CD14-positive monocyte (primary cell): Measurements from ENCODE around the gene SHQ1. TPM values are rescaled to one million over a fixed set of nuclear protein-coding genes. Genes with fewer than 3 reads are reported as not detected.

Experiments
- DNase-seq, 3 donors: peaks; one replicate each; pipeline ENCODE4 v3.0.0-alpha.2; 2011 to 2022
- H2AFZ ChIP-seq: 2 replicates; pipeline ENCODE4 v1.6.0; 2012; ENCODE audit warnings: mild to moderate bottlenecking, low read depth, low read length, inconsistent platforms; ENCODE audit not compliant: insufficient read depth, poor library complexity, severe bottlenecking
- H3K27ac ChIP-seq, 2 donors: 1 replicate in 1 of 2; 2 replicates in 1 of 2; pipeline ENCODE4 v1.5.1; 2012 to 2013; ENCODE audit warnings: low read length in 2 of 2, control low read depth in 1 of 2, inconsistent platforms in 1 of 2, low read depth in 1 of 2, mild to moderate bottlenecking in 1 of 2
- H3K27me3 ChIP-seq, 2 donors: one replicate each; pipeline versions ENCODE4 v1.6.0 to v1.6.1; 2011 to 2013; ENCODE audit warnings: low read length in 2 of 2; ENCODE audit not compliant: control insufficient read depth in 2 of 2, insufficient read depth in 2 of 2
- H3K36me3 ChIP-seq, 2 donors: replicated peaks in 1 of 2; 1 replicate in 1 of 2; 2 replicates in 1 of 2; pipeline versions ENCODE4 v1.5.1 to v1.6.1; 2012 to 2013; ENCODE audit warnings: low read length in 2 of 2, control low read depth in 1 of 2, inconsistent platforms in 1 of 2, mild to moderate bottlenecking in 1 of 2; ENCODE audit not compliant: insufficient read depth in 2 of 2, control insufficient read depth in 1 of 2
- H3K4me1 ChIP-seq, 2 donors: 1 replicate in 1 of 2; 2 replicates in 1 of 2; pipeline versions ENCODE4 v1.5.1 to v1.6.1; 2012 to 2013; ENCODE audit warnings: low read length in 2 of 2, control low read depth in 1 of 2, inconsistent platforms in 1 of 2, mild to moderate bottlenecking in 1 of 2, moderate library complexity in 1 of 2; ENCODE audit not compliant: insufficient read depth in 2 of 2, control insufficient read depth in 1 of 2
- H3K4me2 ChIP-seq: replicated peaks from 2 replicates; pipeline ENCODE3; 2012; ENCODE audit warnings: low read length, moderate library complexity, mild to moderate bottlenecking; ENCODE audit not compliant: poor library complexity, severe bottlenecking; ENCODE audit errors: extremely low read depth
- H3K4me3 ChIP-seq, 3 experiments: fragments of 200-600 bp in 1 of 3; sonication (generic) in 1 of 3; replicated peaks in 1 of 3; 1 replicate in 2 of 3; 2 replicates in 1 of 3; pipeline ENCODE4 v1.5.1; 2011 to 2013; ENCODE audit warnings: low read length in 3 of 3, mild to moderate bottlenecking in 3 of 3, control low read depth in 2 of 3, low read depth in 2 of 3, inconsistent platforms in 1 of 3, moderate library complexity in 1 of 3
- H3K79me2 ChIP-seq: 2 replicates; pipeline ENCODE4 v1.6.0; 2012; ENCODE audit warnings: mild to moderate bottlenecking, control low read depth, inconsistent platforms, low read length, moderate library complexity; ENCODE audit not compliant: insufficient read depth
- H3K9ac ChIP-seq: 2 replicates; pipeline ENCODE4 v1.6.0; 2017; ENCODE audit warnings: low read length, mild to moderate bottlenecking; ENCODE audit not compliant: insufficient read depth, poor library complexity, severe bottlenecking
- H3K9me3 ChIP-seq, 2 donors: replicated peaks in 1 of 2; 1 replicate in 1 of 2; 2 replicates in 1 of 2; pipeline versions ENCODE4 v1.5.1 to v1.6.1; 2012 to 2013; ENCODE audit warnings: low read length in 2 of 2, control low read depth in 1 of 2; ENCODE audit not compliant: control insufficient read depth in 1 of 2, insufficient read depth in 1 of 2
- H4K20me1 ChIP-seq: 2 replicates; pipeline ENCODE4 v1.6.0; 2012; ENCODE audit warnings: mild to moderate bottlenecking, low read length, control low read depth, moderate library complexity; ENCODE audit not compliant: insufficient read depth
- H3K27ac Mint-ChIP-seq, 7 donors: one replicate each; pipeline ENCODE4 v1.8.0; 2020; ENCODE audit warnings: mild to moderate bottlenecking in 7 of 7, mixed read lengths in 7 of 7, moderate library complexity in 6 of 7, inconsistent platforms in 2 of 7
- H3K27me3 Mint-ChIP-seq, 3 donors: one replicate each; pipeline ENCODE4 v1.8.0; 2021 to 2022; ENCODE audit warnings: low read depth in 3 of 3, mild to moderate bottlenecking in 3 of 3, mixed read lengths in 3 of 3, moderate library complexity in 3 of 3, inconsistent platforms in 1 of 3
- H3K36me3 Mint-ChIP-seq, 2 donors: one replicate each; pipeline ENCODE4 v1.8.0; 2020; ENCODE audit warnings: mixed read lengths in 2 of 2, inconsistent platforms in 1 of 2, mild to moderate bottlenecking in 1 of 2
- H3K4me1 Mint-ChIP-seq: one replicate; pipeline ENCODE4 v1.8.0; 2020; ENCODE audit warnings: mild to moderate bottlenecking, mixed read lengths
- H3K4me3 Mint-ChIP-seq, 2 donors: one replicate each; pipeline ENCODE4 v1.8.0; 2020; ENCODE audit warnings: mild to moderate bottlenecking in 2 of 2, mixed read lengths in 2 of 2, moderate library complexity in 1 of 2
- H3K9me3 Mint-ChIP-seq, 7 donors: one replicate each; pipeline ENCODE4 v1.8.0; 2020 to 2022; ENCODE audit warnings: mixed read lengths in 7 of 7, mild to moderate bottlenecking in 6 of 7, moderate library complexity in 6 of 7, inconsistent platforms in 2 of 7
- CTCF ChIP-seq: fragments of 200-600 bp; IDR thresholded peaks from one replicate; pipeline ENCODE4 v1.8.0; 2022; ENCODE audit warnings: antibody characterized with exemption, mild to moderate bottlenecking
- WGBS: methylation state at CpG from one replicate; pipeline ENCODE4 v1.1.5; 2013; ENCODE audit warnings: missing lambda C conversion rate; ENCODE audit not compliant: insufficient coverage; 5-methylcytosine and 5-hydroxymethylcytosine counted together
- intact Hi-C, 2 donors: fragments of 100-400 bp; cut with micrococcal nuclease; formaldehyde crosslinking; loops; one replicate each; pipeline versions ENCODE4 v1.15.0 to v1.15.1; 2023
- polyA plus RNA-seq, 3 donors: library from polyadenylated mRNA; depleted of rRNA in 1 of 3; unstranded in 2 of 3; stranded (reverse) in 1 of 3; fragments of 300-500 nt in 2 of 3; fragments of >200 nt in 1 of 3; fragmentation: Illumina TruSeq in 2 of 3; gene quantifications; 1 replicate in 2 of 3; 2 replicates in 1 of 3; pipeline ENCODE4 v1.2.3, GENCODE V29; 2012 to 2021

Gene SHQ1
- polyA plus RNA-seq, 3 donors, result 3.5 to 31.6 (median 8.2) TPM

DNA sequence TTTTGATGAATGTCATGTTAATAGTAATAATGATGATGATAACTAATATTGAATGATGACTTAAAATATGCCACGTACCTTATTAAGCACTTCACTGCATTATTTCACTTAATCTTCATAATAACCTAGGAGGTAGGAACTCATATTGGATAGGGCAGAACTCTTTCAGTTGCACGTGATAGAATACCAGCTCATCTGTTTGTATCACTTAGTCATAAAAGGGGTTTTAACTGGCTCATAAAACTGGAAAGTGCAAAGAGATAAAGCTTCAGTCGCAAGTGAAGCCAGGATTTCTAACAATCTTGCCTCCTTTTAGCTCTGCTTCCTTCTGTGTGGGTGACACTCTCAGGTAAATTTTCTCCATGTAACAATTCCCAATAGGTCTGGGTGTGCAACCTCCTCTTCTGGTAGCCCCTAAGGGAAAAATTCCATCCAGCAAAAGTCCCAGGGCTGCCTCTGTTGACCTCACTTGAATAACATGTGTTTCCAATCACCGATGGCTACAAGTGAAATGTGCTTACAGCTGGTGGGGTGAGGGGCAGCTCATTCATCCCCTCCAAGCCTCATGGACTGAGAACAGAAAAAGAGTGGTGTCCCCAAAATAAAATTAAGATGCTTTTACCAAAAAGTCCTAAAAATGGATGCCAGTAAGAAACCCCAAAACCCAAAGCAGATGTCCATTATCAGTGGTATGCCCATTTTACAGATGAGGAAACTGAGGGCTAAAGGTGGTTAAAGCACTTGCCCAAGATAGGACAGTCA, 48.9 kb upstream of the SHQ1 start:
- H3K27me3 Mint-ChIP-seq, result peaks cover 0 to 6% (median 1%) of the 10 kb centered on the region in 3 donors
- Histone ChIP-seq H3K9me3 (no peaks in the 10 kb centered on the region), H3K79me2 (no peaks in the 10 kb centered on the region), H3K4me3 (no peak overlapping the region), H3K27ac (no peak overlapping the region), H3K27me3 (no peaks in the 10 kb centered on the region), H3K36me3 (no peaks in the 10 kb centered on the region), H4K20me1 (no peaks in the 10 kb centered on the region), H3K4me1 (peaks cover 11 to 17% of the 10 kb centered on the region in 2 donors), H3K9ac (no peak overlapping the region), H3K4me2 (no peak overlapping the region), H2AFZ (no peak overlapping the region)
- H3K4me1 Mint-ChIP-seq, result peaks cover 23% of the 10 kb centered on the region
- intact Hi-C loops, result no loop called here
- no peak for DNase-seq
- H3K36me3 Mint-ChIP-seq, result no peaks in the 10 kb centered on the region
- H3K4me3 Mint-ChIP-seq, result no peak overlapping the region
- H3K27ac Mint-ChIP-seq, result no peak overlapping the region
- TF ChIP-seq CTCF, result no peak
- no peaks in the 10 kb centered on the region for H3K9me3 Mint-ChIP-seq
- WGBS, result no CpG with 5 or more reads among the region's 4 CpGs

GRCh38 chr3:72894976-72895552, 46.8 kb upstream of the SHQ1 start:
- Histone ChIP-seq H3K4me3 (peak overlapping the region in 1 of 3 experiments; percentile 27), H3K4me2 (peak overlapping the region; percentile 38), H3K27ac (no peak overlapping the region), H4K20me1 (no peaks in the 10 kb centered on the region), H3K9me3 (no peaks in the 10 kb centered on the region), H3K79me2 (no peaks in the 10 kb centered on the region), H3K27me3 (peaks cover 0 to 9% of the 10 kb centered on the region in 2 donors), H3K36me3 (no peaks in the 10 kb centered on the region), H3K9ac (no peak overlapping the region), H2AFZ (peak overlapping the region; percentile 72), H3K4me1 (peaks cover 14 to 24% of the 10 kb centered on the region in 2 donors)
- H3K27me3 Mint-ChIP-seq, result peaks cover 0 to 13% (median 6%) of the 10 kb centered on the region in 3 donors
- TF ChIP-seq CTCF, result no peak
- no peaks in the 10 kb centered on the region for H3K36me3 Mint-ChIP-seq
- H3K27ac Mint-ChIP-seq, result peak overlapping the region in 4 of 7 donors; percentile 20 to 52 (median 34)
- WGBS, result 18% methylated on average over 3 of the region's 5 CpGs
- peak overlapping the region; percentile 38 to 68 for H3K4me3 Mint-ChIP-seq
- peak; percentile 29 to 47 (median 38) for DNase-seq
- intact Hi-C loops, result no loop called here
- H3K4me1 Mint-ChIP-seq, result peaks cover 28% of the 10 kb centered on the region
- no peaks in the 10 kb centered on the region for H3K9me3 Mint-ChIP-seq
